GM12892 (cell line): Measurements from ENCODE around the gene COX10. TPM values are rescaled to one million over a fixed set of nuclear protein-coding genes. Genes with fewer than 3 reads are reported as not detected.
"Not testable (repeated sequence)": the region's sequence is repeated elsewhere in the genome, so short reads cannot be mapped to it uniquely, and the experiment has no call there.

Source experiments
- DNase-seq: peaks from one replicate; pipeline ENCODE4 v3.0.0; 2011; ENCODE audit not compliant: insufficient read length
- FAIRE-seq: peaks from 2 replicates; lab custom pipeline; 2011; peaks lifted over from hg19 to GRCh38; lab: Jason Lieb, UNC
- POLR2A ChIP-seq: IDR thresholded peaks from 2 replicates; pipeline ENCODE4 v1.6.1; 2011; ENCODE audit warnings: low read depth, low read length, control low read depth
- POLR2AphosphoS5 ChIP-seq: IDR thresholded peaks from 2 replicates; pipeline ENCODE4 v1.6.1; 2011; ENCODE audit warnings: low read depth, low read length, control low read depth
- TAF1 ChIP-seq: IDR thresholded peaks from 2 replicates; pipeline ENCODE4 v1.6.1; 2011; ENCODE audit warnings: low read depth, mild to moderate bottlenecking, control low read depth, low read length, borderline replicate concordance
- polyA plus RNA-seq: library from polyadenylated mRNA; unstranded; fragments of >200 nt; gene quantifications from one replicate; pipeline ENCODE4 v1.2.1, GENCODE V29; 2012; ENCODE audit warnings: missing spikeins, inconsistent platforms; ENCODE audit not compliant: missing spikeins

The COX10 gene
- polyA plus RNA-seq, result 16.6 TPM

DNA sequence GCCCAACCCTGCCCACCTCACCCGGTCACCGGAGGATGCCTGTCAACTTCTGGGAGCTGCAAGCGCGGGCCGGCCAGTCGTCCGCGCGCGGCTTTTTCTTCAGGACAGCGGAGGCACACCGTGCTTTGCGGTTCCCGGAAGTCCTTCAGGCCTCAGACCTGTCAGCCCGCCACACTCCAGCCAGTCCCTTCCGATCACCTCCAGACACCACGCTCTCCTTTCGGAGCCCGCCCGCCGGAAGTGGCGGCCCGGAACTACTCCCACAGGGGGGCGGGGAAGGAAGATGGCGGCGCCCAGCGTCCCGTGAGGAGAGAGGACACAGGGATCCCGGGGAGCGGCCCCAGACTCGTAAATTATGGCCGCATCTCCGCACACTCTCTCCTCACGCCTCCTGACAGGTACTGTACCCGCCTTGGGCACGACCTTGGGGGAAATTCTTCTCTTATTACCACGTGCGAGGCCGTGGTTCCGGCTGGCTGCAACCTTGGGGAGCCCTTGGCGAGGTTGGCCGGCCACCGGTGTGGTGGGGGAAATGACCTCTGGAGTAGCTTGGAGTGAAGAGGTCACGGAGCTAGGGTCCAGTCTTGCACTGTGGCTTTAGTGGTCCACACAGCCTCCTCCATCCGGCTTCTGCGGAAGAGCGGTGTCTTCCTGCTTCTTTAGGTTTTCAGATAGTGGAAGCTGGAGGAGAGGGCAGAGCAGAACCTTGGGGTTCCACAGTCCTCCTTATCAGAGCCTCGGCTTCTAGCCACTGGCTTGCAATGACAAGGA, at the start of gene COX10:
Gene COX10, plus strand, starts transcription at position 254 of the 771 bp plus-strand sequence. Its CDS starts 102 bp downstream, at position 356.
- DNase-seq (peak; percentile 66), FAIRE-seq (peak; percentile 98)

DNA sequence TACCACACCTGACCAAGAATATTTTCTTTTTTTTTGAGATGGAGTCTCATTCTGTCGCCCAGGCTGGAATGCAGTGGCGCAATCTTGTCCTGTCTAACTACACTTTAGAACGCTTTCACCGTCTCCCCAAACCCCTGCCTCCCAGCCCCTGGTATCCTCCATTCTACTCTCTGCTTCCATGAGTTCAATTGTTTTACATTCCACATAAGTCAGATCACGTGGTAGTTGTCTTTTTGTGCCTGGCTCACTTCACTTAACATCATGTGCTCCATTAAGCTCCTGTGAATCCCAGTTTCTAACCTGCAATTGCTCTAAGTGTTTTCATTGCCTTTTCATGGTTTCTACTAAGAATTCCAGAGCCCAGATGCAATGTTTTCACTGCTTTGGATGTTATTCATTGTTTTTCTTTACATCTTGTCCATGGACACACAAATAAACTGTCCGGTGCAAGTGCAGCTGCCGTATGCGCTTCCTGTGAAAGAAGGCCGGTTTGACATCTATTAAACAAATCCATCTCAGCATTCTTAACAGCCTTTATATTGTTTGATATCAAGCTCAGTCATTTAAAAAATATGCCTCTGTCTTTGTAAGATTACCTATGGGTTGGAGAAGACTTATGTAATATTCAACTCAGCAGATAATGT, 47.5 kb upstream of the COX10 start:
- not testable (repeated sequence) for DNase-seq, FAIRE-seq

More for the DNA sequence above, at the start of gene COX10:
- TF ChIP-seq TAF1 (peak; percentile 87), POLR2AphosphoS5 (peak; percentile 90), POLR2A (peak; percentile 98)

GRCh38 chr17:14029755-14030154, 39.5 kb upstream of the COX10 start:
- DNase-seq, FAIRE-seq: not testable (repeated sequence)

GRCh38 chr17:14032234-14032633, 37.1 kb upstream of the COX10 start:
- no peak for FAIRE-seq
- TF ChIP-seq POLR2A (no peak), POLR2AphosphoS5 (no peak), TAF1 (no peak)
- DNase-seq, result no peak

DNA sequence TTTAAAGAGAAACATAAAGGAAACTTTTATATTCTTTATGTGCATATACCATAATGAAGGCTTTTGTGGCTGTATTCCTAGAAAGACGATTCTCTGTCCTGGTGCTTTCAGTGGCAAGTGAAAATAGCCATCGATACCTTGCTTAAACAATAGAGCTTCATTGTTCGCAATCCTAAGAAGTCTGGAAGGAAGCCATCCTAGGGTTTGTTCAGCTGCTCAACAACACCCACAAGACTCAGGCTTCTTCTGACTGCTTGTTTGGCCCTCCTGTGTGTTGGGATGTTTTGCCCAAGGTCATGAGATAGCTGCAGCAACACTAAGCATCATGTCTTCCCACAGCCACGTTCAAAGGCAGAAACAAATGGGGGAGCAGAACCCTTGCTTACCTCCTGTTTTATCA, 36.1 kb upstream of the COX10 start:
- no peak for TF ChIP-seq TAF1
- no peak for TF ChIP-seq POLR2AphosphoS5
- no peak for TF ChIP-seq POLR2A
- no peak for FAIRE-seq
- DNase-seq, result no peak

DNA sequence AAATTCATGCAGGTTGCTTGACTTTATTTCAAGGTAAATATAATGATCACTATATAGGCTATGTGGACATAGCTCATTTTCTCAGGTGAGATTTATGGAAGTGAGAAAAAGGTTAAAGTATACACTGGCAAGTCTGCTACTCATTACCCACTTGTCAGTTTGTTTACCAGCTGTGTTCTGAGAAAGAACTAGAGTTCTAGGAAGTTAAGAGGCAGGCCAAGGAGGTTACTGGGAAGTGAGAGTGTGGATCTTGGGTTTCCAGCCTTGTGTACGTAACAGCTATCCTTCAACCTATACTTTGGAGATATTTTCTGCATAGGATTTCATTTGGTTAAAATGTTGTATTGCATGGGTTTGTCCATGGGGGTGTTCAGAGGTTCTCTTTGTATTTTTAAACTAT, 31.9 kb upstream of the COX10 start:
- TF ChIP-seq POLR2AphosphoS5 (no peak), POLR2A (no peak), TAF1 (no peak)
- DNase-seq, result no peak
- FAIRE-seq, result no peak

GRCh38 chr17:14038206-14038605, 31.1 kb upstream of the COX10 start:
- no peak for FAIRE-seq
- DNase-seq, result no peak

GRCh38 chr17:14042411-14042810, 26.9 kb upstream of the COX10 start:
- DNase-seq (no peak), FAIRE-seq (no peak)
- TF ChIP-seq POLR2AphosphoS5 (no peak), TAF1 (no peak), POLR2A (no peak)

More at GRCh38 chr17:14038206-14038605, 31.1 kb upstream of the COX10 start:
- no peak for TF ChIP-seq POLR2AphosphoS5
- no peak for TF ChIP-seq TAF1
- no peak for TF ChIP-seq POLR2A

DNA sequence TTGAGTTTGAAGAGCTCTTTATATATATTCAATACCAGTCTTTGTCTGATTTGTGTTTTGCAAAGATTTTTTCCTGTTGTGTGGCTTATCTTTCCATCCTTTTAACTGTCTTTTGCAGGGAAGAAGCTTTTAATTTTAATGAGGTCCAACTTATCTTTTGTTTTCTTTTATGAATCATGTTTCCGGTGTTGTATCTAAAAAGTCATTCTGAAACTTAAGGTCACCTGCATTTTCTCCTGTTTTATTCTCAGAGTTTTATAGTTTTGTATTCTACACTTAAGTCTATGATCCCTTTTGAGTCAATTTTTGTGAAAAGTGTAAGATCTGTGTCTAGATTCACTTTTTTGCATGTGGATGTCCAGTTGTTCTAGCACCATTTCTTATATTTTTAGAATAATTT, 24.6 kb upstream of the COX10 start:
- FAIRE-seq (peak; percentile 53), DNase-seq (no peak)
- TF ChIP-seq POLR2AphosphoS5 (no peak), POLR2A (no peak), TAF1 (no peak)

DNA sequence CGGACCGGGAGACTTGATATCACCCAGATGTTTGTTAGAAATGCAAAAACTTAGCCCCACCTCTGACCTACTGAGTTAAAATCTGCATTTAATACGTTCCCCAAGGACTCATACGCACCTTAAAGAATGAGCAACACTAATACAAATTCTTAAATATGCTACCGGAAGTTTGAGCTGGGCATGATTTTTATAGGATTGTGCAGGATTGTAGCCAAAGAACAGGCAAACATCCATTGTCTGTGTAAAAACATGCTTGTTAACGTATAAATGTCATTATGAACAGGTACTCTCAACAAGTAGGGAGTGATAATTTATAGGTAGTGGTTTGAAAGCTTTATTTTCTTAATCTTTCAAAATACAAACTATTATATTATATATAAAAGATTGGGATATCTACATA, 22.3 kb upstream of the COX10 start:
- FAIRE-seq, result no peak
- TF ChIP-seq POLR2AphosphoS5, result no peak
- no peak for TF ChIP-seq POLR2A
- no peak for TF ChIP-seq TAF1
- DNase-seq, result no peak

DNA sequence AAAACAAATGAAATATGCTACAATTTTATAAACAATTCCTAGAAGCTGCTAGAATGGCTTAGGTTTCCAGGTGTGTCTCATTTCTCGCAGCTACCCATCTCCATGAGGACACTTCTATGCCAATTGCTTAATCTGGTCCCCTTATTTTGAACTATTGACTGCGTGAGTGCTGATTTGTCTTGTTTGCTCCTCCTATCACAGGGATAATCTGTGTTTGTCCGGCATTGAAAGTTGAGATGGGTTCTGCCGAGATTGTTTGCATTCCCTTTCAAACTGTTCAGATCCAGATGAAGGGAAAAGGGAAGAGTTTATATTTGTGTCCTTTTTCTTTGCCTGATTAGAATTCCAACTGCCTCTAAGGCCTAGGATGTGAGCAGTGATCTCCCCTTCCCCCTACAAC, 21.7 kb upstream of the COX10 start:
- FAIRE-seq (no peak), DNase-seq (no peak)
- TF ChIP-seq POLR2A, result no peak
- TF ChIP-seq TAF1, result no peak
- TF ChIP-seq POLR2AphosphoS5, result no peak

DNA sequence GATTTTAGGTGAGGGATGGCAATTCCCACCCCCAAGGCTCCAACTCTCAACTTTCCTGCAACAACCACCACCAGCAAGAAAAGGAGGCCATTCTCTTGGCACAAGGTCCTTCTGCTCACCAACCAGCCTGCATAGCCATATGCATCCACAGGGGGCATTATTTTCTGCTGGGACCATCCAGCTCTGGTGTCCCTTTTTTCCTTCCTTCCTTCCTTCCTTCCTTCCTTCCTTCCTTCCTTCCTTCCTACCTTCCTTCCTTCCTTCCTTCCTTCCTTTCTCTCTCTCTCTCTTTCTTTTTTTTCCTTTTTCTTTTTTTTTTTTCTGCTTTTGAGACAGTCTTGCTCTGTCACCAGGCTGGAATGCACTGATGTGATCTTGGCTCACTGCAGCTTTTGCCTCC, 21.1 kb upstream of the COX10 start:
- DNase-seq, result no peak
- TF ChIP-seq POLR2A, result no peak
- TF ChIP-seq TAF1, result no peak
- TF ChIP-seq POLR2AphosphoS5, result no peak
- FAIRE-seq, result no peak

DNA sequence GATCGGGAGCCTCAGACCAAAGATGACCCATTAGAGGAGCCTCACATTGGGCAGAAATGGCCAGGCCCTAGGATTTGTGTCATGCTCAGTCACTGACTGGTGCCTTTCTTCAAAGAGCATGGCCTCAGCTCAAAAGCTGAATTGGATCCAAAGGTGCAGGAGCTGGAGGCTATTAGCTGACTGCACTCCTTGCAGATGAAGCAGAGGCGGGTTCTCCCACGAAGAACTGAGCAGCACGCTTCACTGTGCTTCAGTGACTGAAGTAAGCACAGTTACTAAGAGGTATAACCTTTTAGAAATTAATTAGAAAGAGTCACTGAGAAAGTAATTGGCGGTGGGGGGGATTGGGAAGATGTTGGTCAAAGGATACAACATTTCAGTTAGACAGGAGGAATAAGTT, 18.7 kb upstream of the COX10 start:
- no peak for DNase-seq
- no peak for FAIRE-seq
- TF ChIP-seq POLR2AphosphoS5 (no peak), POLR2A (no peak), TAF1 (no peak)

DNA sequence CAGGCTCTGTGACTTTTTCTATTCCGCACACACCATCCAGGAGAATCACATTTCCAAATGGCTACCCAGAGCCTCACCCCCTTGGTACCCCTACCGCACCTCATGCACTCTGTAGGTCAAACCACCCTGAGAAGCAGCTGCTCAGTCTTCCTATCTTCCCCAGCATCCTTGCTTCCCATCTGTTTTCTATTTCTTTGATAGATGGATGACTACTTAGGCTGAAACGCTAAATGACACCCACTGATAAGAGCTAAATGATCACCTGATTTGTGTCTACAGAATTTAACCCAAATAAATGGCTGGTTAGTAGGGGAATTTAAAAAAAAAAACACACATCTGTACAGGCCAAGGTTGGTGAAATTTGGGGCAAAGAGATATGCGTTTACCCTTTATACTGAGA, 17.6 kb upstream of the COX10 start:
- DNase-seq, result no peak
- TF ChIP-seq TAF1 (no peak), POLR2AphosphoS5 (no peak), POLR2A (no peak)
- no peak for FAIRE-seq
